GM23338 (cell line): ENCODE measurements around the gene IRF2BP1. TPM values are rescaled to one million over a fixed set of nuclear protein-coding genes. Genes with fewer than 3 reads are reported as not detected.

ENCODE experiments used
- ATAC-seq: fragments of 200-7000 bp; cut with Tn5 transposase; 3 replicates; pipeline ENCODE4 v1.9.1; 2020
- DNase-seq: peaks from one replicate; pipeline ENCODE4 v3.0.0-alpha.2; 2015; ENCODE audit warnings: low spot score
- H2AFZ ChIP-seq: fragments of 200-600 bp; sonication (generic); 2 replicates; pipeline ENCODE4 v1.8.0; 2016; ENCODE audit warnings: antibody characterized with exemption, mild to moderate bottlenecking, moderate library complexity
- H3F3A ChIP-seq: fragments of 200-600 bp; sonication (generic); replicated peaks from 2 replicates; pipeline ENCODE4 v1.8.0; 2017; ENCODE audit warnings: antibody characterized with exemption, mixed run types, low read depth
- H3K27ac ChIP-seq: fragments of 200-600 bp; sonication (generic); 2 replicates; pipeline ENCODE4 v1.6.1; 2016; ENCODE audit warnings: low read depth
- H3K27me3 ChIP-seq: fragments of 200-600 bp; sonication (generic); 2 replicates; pipeline ENCODE4 v1.8.0; 2016; ENCODE audit warnings: mild to moderate bottlenecking, mixed run types, moderate library complexity; ENCODE audit not compliant: insufficient read depth
- H3K36me3 ChIP-seq: fragments of 200-600 bp; sonication (generic); 2 replicates; pipeline ENCODE4 v1.8.0; 2016; ENCODE audit warnings: mild to moderate bottlenecking; ENCODE audit not compliant: insufficient read depth
- H3K4me1 ChIP-seq: fragments of 200-600 bp; sonication (generic); 2 replicates; pipeline ENCODE4 v1.8.0; 2016; ENCODE audit warnings: mild to moderate bottlenecking, moderate library complexity; ENCODE audit not compliant: insufficient read depth
- H3K4me2 ChIP-seq: fragments of 200-600 bp; sonication (generic); 2 replicates; pipeline ENCODE4 v1.7.1; 2017; ENCODE audit warnings: mixed run types
- H3K4me3 ChIP-seq: fragments of 200-600 bp; sonication (generic); 2 replicates; pipeline ENCODE4 v1.6.1; 2016; ENCODE audit warnings: mixed run types
- H3K79me2 ChIP-seq: fragments of 200-600 bp; sonication (generic); replicated peaks from 2 replicates; pipeline ENCODE4 v1.8.0; 2017; ENCODE audit warnings: mild to moderate bottlenecking; ENCODE audit not compliant: insufficient read depth
- H3K9me2 ChIP-seq: fragments of 200-600 bp; sonication (generic); 2 replicates; pipeline ENCODE4 v1.8.0; 2017; ENCODE audit not compliant: insufficient read depth
- H4K20me1 ChIP-seq: fragments of 200-600 bp; sonication (generic); replicated peaks from 2 replicates; pipeline ENCODE4 v1.8.0; 2017; ENCODE audit warnings: mild to moderate bottlenecking; ENCODE audit not compliant: insufficient read depth
- H3K27ac Mint-ChIP-seq: 2 replicates; pipeline ENCODE4 v1.8.0; 2020; ENCODE audit warnings: inconsistent platforms, mild to moderate bottlenecking, moderate library complexity, mixed read lengths
- H3K27me3 Mint-ChIP-seq: 3 replicates; pipeline ENCODE4 v1.8.0; 2022; ENCODE audit warnings: low read depth, mild to moderate bottlenecking, moderate library complexity, mixed read lengths, inconsistent platforms; ENCODE audit not compliant: insufficient read depth, poor library complexity
- H3K36me3 Mint-ChIP-seq: 3 replicates; pipeline ENCODE4 v1.8.0; 2021; ENCODE audit warnings: low read depth, mild to moderate bottlenecking, inconsistent platforms, moderate library complexity, mixed read lengths
- H3K4me1 Mint-ChIP-seq: 3 replicates; pipeline ENCODE4 v1.8.0; 2020; ENCODE audit warnings: mild to moderate bottlenecking, inconsistent platforms, mixed read lengths
- H3K4me3 Mint-ChIP-seq: 3 replicates; pipeline ENCODE4 v1.8.0; 2021; ENCODE audit warnings: moderate library complexity, mild to moderate bottlenecking, inconsistent platforms, mixed read lengths
- H3K9me3 Mint-ChIP-seq: 3 replicates; pipeline ENCODE4 v1.8.0; 2020; ENCODE audit warnings: moderate library complexity, mild to moderate bottlenecking, inconsistent platforms, mixed read lengths
- NANOG ChIP-seq: IDR thresholded peaks from 2 replicates; pipeline ENCODE4 v1.6.1; 2016; ENCODE audit warnings: antibody characterized with exemption, borderline replicate concordance
- POLR2AphosphoS5 ChIP-seq: IDR thresholded peaks from 2 replicates; pipeline ENCODE4 v1.6.1; 2016; ENCODE audit warnings: antibody characterized with exemption, low read depth
- REST ChIP-seq: IDR thresholded peaks from one replicate; pipeline ENCODE4 v1.6.1; 2018; ENCODE audit warnings: antibody characterized with exemption; ENCODE audit not compliant: unreplicated experiment
- ZNF114 ChIP-seq: fragments of 250-450 bp; sonication (Bioruptor Pico); IDR thresholded peaks from 2 replicates; pipeline ENCODE4 v1.5.0; 2020; ENCODE audit warnings: mild to moderate bottlenecking, moderate library complexity
- ZNF331 ChIP-seq: fragments of 250-450 bp; sonication (Bioruptor Pico); IDR thresholded peaks from 2 replicates; pipeline ENCODE4 v1.5.0; 2020; ENCODE audit warnings: low read depth, mild to moderate bottlenecking, moderate library complexity
- polyA plus RNA-seq: library from polyadenylated mRNA; unstranded; fragments of >200 nt; fragmentation: Nextera tagmentation; extraction: Ambion mirVana; gene quantifications from 2 replicates; pipeline ENCODE4 v1.2.1, GENCODE V29; 2016
- total RNA-seq: library from RNA; depleted of rRNA; stranded (reverse); fragments of >200 nt; shearing (Covaris generic); gene quantifications from 2 replicates; pipeline ENCODE4 v1.2.3, GENCODE V29; 2014
- TF ChIP-seq, protein P1 (sequence below): IDR thresholded peaks from 2 replicates; pipeline ENCODE4 v1.6.1; 2016; ENCODE audit warnings: antibody characterized with exemption

IRF2BP1 gene
- total and polyA plus RNA-seq, 2 experiments from 2014 or later, result 10.4 to 41.6 TPM

DNA sequence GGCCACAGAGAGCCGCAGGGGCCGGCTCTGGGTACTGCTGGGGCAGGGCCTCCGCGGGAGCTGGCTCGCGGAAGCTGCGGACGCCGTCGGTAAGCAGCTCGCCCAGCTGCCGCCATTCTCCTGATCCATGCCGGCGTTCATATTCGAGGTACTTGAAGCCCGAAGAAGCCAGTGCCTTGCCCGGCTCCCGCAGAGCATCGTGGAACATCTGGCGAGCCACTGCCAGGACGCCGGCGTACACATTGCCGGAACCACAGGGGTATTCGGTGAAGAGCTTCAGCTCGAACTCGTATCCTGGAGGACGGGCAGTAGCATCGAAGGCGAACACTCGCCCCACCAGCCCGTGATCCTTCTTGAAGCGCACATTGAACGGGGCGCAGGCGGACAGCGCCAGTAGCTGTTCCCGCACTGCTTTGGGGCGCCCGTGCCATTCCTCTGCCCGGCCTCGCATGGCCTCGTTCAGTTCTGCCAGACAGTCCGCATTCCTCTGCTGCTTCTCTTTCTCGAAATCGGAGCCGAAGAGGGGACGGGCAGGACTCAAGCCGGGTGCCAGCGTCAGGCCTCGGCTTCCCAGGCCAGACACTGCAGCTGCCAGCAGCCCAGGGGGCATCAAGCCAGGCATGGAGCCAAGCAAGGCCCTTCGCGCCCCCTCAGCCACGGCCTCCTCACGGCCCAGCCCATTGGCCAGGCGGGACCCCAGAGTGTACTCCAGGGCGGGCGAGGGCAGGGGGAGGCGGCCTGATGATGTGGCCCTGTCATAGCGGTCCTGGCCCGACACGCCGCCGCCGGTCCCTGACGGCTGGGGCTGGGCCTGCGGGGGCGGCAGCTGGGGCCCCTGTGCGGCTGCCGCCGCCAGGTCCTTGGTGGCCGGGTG, 1.0 kb downstream of the IRF2BP1 start:
- Mint-ChIP-seq H3K36me3 (peaks cover 8% of the 10 kb centered on the region), H3K27me3 (peaks cover 27% of the 10 kb centered on the region), H3K9me3 (peaks cover 2% of the 10 kb centered on the region; the same call in 1 of the 3 replicates), H3K4me1 (peaks cover 26% of the 10 kb centered on the region), H3K4me3 (peak overlapping the region; percentile 68), H3K27ac (no peak overlapping the region)
- Histone ChIP-seq H3K27me3 (no peaks in the 10 kb centered on the region), H3K4me2 (peak overlapping the region; percentile 81), H3K4me1 (peaks cover 27% of the 10 kb centered on the region), H3K36me3 (no peaks in the 10 kb centered on the region), H3K79me2 (0 out of 2 replicates have a peak, but pooled peaks cover 5% of the 10 kb centered on the region), H3F3A (peaks cover 22% of the 10 kb centered on the region; the same call in 1 of the 2 replicates), H3K4me3 (peak overlapping the region; percentile 71), H3K9me2 (no peaks in the 10 kb centered on the region), H2AFZ (no peak overlapping the region), H4K20me1 (0 out of 2 replicates have a peak, but pooled peaks cover 4% of the 10 kb centered on the region), H3K27ac (no peak overlapping the region)
- DNase-seq (peak; percentile 56), ATAC-seq (peak; percentile 2)
- peak; percentile 31; the same call in 1 of the 2 replicates for TF ChIP-seq POLR2AphosphoS5
- TF ChIP-seq, protein P1, sequence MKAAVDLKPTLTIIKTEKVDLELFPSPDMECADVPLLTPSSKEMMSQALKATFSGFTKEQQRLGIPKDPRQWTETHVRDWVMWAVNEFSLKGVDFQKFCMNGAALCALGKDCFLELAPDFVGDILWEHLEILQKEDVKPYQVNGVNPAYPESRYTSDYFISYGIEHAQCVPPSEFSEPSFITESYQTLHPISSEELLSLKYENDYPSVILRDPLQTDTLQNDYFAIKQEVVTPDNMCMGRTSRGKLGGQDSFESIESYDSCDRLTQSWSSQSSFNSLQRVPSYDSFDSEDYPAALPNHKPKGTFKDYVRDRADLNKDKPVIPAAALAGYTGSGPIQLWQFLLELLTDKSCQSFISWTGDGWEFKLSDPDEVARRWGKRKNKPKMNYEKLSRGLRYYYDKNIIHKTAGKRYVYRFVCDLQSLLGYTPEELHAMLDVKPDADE, result no peak

GRCh38 chr19:45883881-45884681, 1.9 kb downstream of the IRF2BP1 start:
- ATAC-seq (no peak), DNase-seq (no peak)
- H3K9me3 Mint-ChIP-seq, result peaks cover 2% of the 10 kb centered on the region; the same call in 1 of the 3 replicates
- H2AFZ ChIP-seq, result no peak overlapping the region
- H3K9me2 ChIP-seq, result no peaks in the 10 kb centered on the region
- H4K20me1 ChIP-seq, result 0 out of 2 replicates have a peak, but pooled peaks cover 4% of the 10 kb centered on the region
- no peak overlapping the region for H3K27ac ChIP-seq
- peaks cover 27% of the 10 kb centered on the region for H3K4me1 ChIP-seq
- H3K36me3 Mint-ChIP-seq, result peaks cover 8% of the 10 kb centered on the region
- H3K36me3 ChIP-seq, result no peaks in the 10 kb centered on the region
- H3F3A ChIP-seq, result peaks cover 24% of the 10 kb centered on the region; the same call in 1 of the 2 replicates
- H3K4me2 ChIP-seq, result peak overlapping the region; percentile 81; the same call in 1 of the 2 replicates
- H3K4me1 Mint-ChIP-seq, result peaks cover 30% of the 10 kb centered on the region
- peaks cover 29% of the 10 kb centered on the region for H3K27me3 Mint-ChIP-seq
- 0 out of 2 replicates have a peak, but pooled peaks cover 5% of the 10 kb centered on the region for H3K79me2 ChIP-seq
- no peak overlapping the region for H3K27ac Mint-ChIP-seq
- 0 out of 2 replicates have a peak overlapping the region, but pooled peaks have one; percentile 32 for H3K4me3 ChIP-seq
- no peaks in the 10 kb centered on the region for H3K27me3 ChIP-seq
- peak overlapping the region; percentile 75; the same call in 1 of the 3 replicates for H3K4me3 Mint-ChIP-seq
- TF ChIP-seq REST, result no peak
- TF ChIP-seq ZNF114 (CRISPR knock-in tag), result no peak
- TF ChIP-seq NANOG, result no peak
- TF ChIP-seq ZNF331 (CRISPR knock-in tag), result no peak
- TF ChIP-seq, protein P1, result no peak
